Measurements from ENCODE around the gene TTLL12.

The TTLL12 gene

GRCh38 chr22:43186272-43187170, at the start of gene TTLL12:
Gene TTLL12, minus strand, starts transcription at chr22:43187134. Its CDS starts 65 bp downstream, at chr22:43187069.
- peak within 1 kb of the TSS; percentile 60 for H3K9ac ChIP-seq (ENCODE audit: low read depth, low read length)
- H3K9me3 ChIP-seq (ENCODE audit: control insufficient read depth, insufficient read depth, low read length), result no peaks in the 10 kb centered on the region
- H3K4me1 ChIP-seq (ENCODE audit: control insufficient read depth, insufficient read depth, low read length), result no peaks in the 10 kb centered on the region
- H3K4me3 ChIP-seq (ENCODE audit: low read depth, low read length), result peak within 1 kb of the TSS; percentile 85
- peaks cover 16% of the 10 kb centered on the region for H3K36me3 ChIP-seq (ENCODE audit: control insufficient read depth, insufficient read depth, low read length)
- no peaks in the 10 kb centered on the region for H3K27me3 ChIP-seq (ENCODE audit: control insufficient read depth, insufficient read depth, low read length)

- no peaks in the 10 kb centered on the region for H3K36me3 ChIP-seq (ENCODE audit: control insufficient read depth, insufficient read depth, low read length)
- H3K9ac ChIP-seq (ENCODE audit: low read depth, low read length), result no peak overlapping the region
- no peak overlapping the region for H3K4me3 ChIP-seq (ENCODE audit: low read depth, low read length)
- H3K4me1 ChIP-seq (ENCODE audit: control insufficient read depth, insufficient read depth, low read length), result no peaks in the 10 kb centered on the region
- no peaks in the 10 kb centered on the region for H3K9me3 ChIP-seq (ENCODE audit: control insufficient read depth, insufficient read depth, low read length)
- H3K27me3 ChIP-seq (ENCODE audit: control insufficient read depth, insufficient read depth, low read length), result no peaks in the 10 kb centered on the region
These were observed 48.8 kb upstream of the TTLL12 start for GRCh38 chr22:43235445-43236409.

GRCh38 chr22:43234264-43234988, 47.5 kb upstream of the TTLL12 start:
- H3K4me1 ChIP-seq (ENCODE audit: control insufficient read depth, insufficient read depth, low read length), result no peaks in the 10 kb centered on the region
- H3K27me3 ChIP-seq (ENCODE audit: control insufficient read depth, insufficient read depth, low read length), result no peaks in the 10 kb centered on the region
- no peak overlapping the region for H3K4me3 ChIP-seq (ENCODE audit: low read depth, low read length)
- H3K9me3 ChIP-seq (ENCODE audit: control insufficient read depth, insufficient read depth, low read length), result no peaks in the 10 kb centered on the region
- H3K36me3 ChIP-seq (ENCODE audit: control insufficient read depth, insufficient read depth, low read length), result no peaks in the 10 kb centered on the region
- H3K9ac ChIP-seq (ENCODE audit: low read depth, low read length), result no peak overlapping the region

- no peaks in the 10 kb centered on the region for H3K4me1 ChIP-seq (ENCODE audit: control insufficient read depth, insufficient read depth, low read length)
- no peak overlapping the region for H3K4me3 ChIP-seq (ENCODE audit: low read depth, low read length)
- H3K9me3 ChIP-seq (ENCODE audit: control insufficient read depth, insufficient read depth, low read length), result no peaks in the 10 kb centered on the region
- no peaks in the 10 kb centered on the region for H3K36me3 ChIP-seq (ENCODE audit: control insufficient read depth, insufficient read depth, low read length)
- H3K27me3 ChIP-seq (ENCODE audit: control insufficient read depth, insufficient read depth, low read length), result no peaks in the 10 kb centered on the region
- H3K9ac ChIP-seq (ENCODE audit: low read depth, low read length), result no peak overlapping the region
These were observed 46.6 kb upstream of the TTLL12 start for GRCh38 chr22:43233529-43233928.

GRCh38 chr22:43232445-43232844, 45.5 kb upstream of the TTLL12 start:
- no peak overlapping the region for H3K9ac ChIP-seq (ENCODE audit: low read depth, low read length)
- H3K36me3 ChIP-seq (ENCODE audit: control insufficient read depth, insufficient read depth, low read length), result no peaks in the 10 kb centered on the region
- H3K4me1 ChIP-seq (ENCODE audit: control insufficient read depth, insufficient read depth, low read length), result peaks cover under 1% of the 10 kb centered on the region
- no peaks in the 10 kb centered on the region for H3K9me3 ChIP-seq (ENCODE audit: control insufficient read depth, insufficient read depth, low read length)
- H3K27me3 ChIP-seq (ENCODE audit: control insufficient read depth, insufficient read depth, low read length), result no peaks in the 10 kb centered on the region
- H3K4me3 ChIP-seq (ENCODE audit: low read depth, low read length), result no peak overlapping the region

GRCh38 chr22:43231724-43232034, 44.7 kb upstream of the TTLL12 start:
- Histone ChIP-seq H3K9ac (ENCODE audit: low read depth, low read length) (no peak overlapping the region), H3K27me3 (ENCODE audit: control insufficient read depth, insufficient read depth, low read length) (no peaks in the 10 kb centered on the region), H3K9me3 (ENCODE audit: control insufficient read depth, insufficient read depth, low read length) (no peaks in the 10 kb centered on the region), H3K4me1 (ENCODE audit: control insufficient read depth, insufficient read depth, low read length) (peaks cover 7% of the 10 kb centered on the region), H3K4me3 (ENCODE audit: low read depth, low read length) (no peak overlapping the region), H3K36me3 (ENCODE audit: control insufficient read depth, insufficient read depth, low read length) (no peaks in the 10 kb centered on the region)

- Histone ChIP-seq H3K9ac (ENCODE audit: low read depth, low read length) (no peak overlapping the region), H3K4me1 (ENCODE audit: control insufficient read depth, insufficient read depth, low read length) (peaks cover 7% of the 10 kb centered on the region), H3K9me3 (ENCODE audit: control insufficient read depth, insufficient read depth, low read length) (no peaks in the 10 kb centered on the region), H3K27me3 (ENCODE audit: control insufficient read depth, insufficient read depth, low read length) (no peaks in the 10 kb centered on the region), H3K36me3 (ENCODE audit: control insufficient read depth, insufficient read depth, low read length) (no peaks in the 10 kb centered on the region), H3K4me3 (ENCODE audit: low read depth, low read length) (peak overlapping the region; percentile 30)
These were observed 44.2 kb upstream of the TTLL12 start for GRCh38 chr22:43230971-43231723.

- H3K4me1 ChIP-seq (ENCODE audit: control insufficient read depth, insufficient read depth, low read length), result peaks cover 10% of the 10 kb centered on the region
- H3K9me3 ChIP-seq (ENCODE audit: control insufficient read depth, insufficient read depth, low read length), result no peaks in the 10 kb centered on the region
- no peaks in the 10 kb centered on the region for H3K36me3 ChIP-seq (ENCODE audit: control insufficient read depth, insufficient read depth, low read length)
- no peak overlapping the region for H3K4me3 ChIP-seq (ENCODE audit: low read depth, low read length)
- no peak overlapping the region for H3K9ac ChIP-seq (ENCODE audit: low read depth, low read length)
- peaks cover 4% of the 10 kb centered on the region for H3K27me3 ChIP-seq (ENCODE audit: control insufficient read depth, insufficient read depth, low read length)
These were observed 43.6 kb upstream of the TTLL12 start for GRCh38 chr22:43230571-43230970.

- Histone ChIP-seq H3K4me1 (ENCODE audit: control insufficient read depth, insufficient read depth, low read length) (peaks cover 10% of the 10 kb centered on the region), H3K36me3 (ENCODE audit: control insufficient read depth, insufficient read depth, low read length) (no peaks in the 10 kb centered on the region), H3K4me3 (ENCODE audit: low read depth, low read length) (no peak overlapping the region), H3K9me3 (ENCODE audit: control insufficient read depth, insufficient read depth, low read length) (no peaks in the 10 kb centered on the region), H3K9ac (ENCODE audit: low read depth, low read length) (no peak overlapping the region), H3K27me3 (ENCODE audit: control insufficient read depth, insufficient read depth, low read length) (peaks cover 5% of the 10 kb centered on the region)
These were observed 41.9 kb upstream of the TTLL12 start for GRCh38 chr22:43228863-43229262.

GRCh38 chr22:43228330-43228729, 41.4 kb upstream of the TTLL12 start:
- Histone ChIP-seq H3K27me3 (ENCODE audit: control insufficient read depth, insufficient read depth, low read length) (peaks cover 5% of the 10 kb centered on the region), H3K36me3 (ENCODE audit: control insufficient read depth, insufficient read depth, low read length) (no peaks in the 10 kb centered on the region), H3K4me3 (ENCODE audit: low read depth, low read length) (no peak overlapping the region), H3K9me3 (ENCODE audit: control insufficient read depth, insufficient read depth, low read length) (no peaks in the 10 kb centered on the region), H3K4me1 (ENCODE audit: control insufficient read depth, insufficient read depth, low read length) (peaks cover 10% of the 10 kb centered on the region), H3K9ac (ENCODE audit: low read depth, low read length) (no peak overlapping the region)

- Histone ChIP-seq H3K4me1 (ENCODE audit: control insufficient read depth, insufficient read depth, low read length) (peaks cover 10% of the 10 kb centered on the region), H3K9me3 (ENCODE audit: control insufficient read depth, insufficient read depth, low read length) (no peaks in the 10 kb centered on the region), H3K4me3 (ENCODE audit: low read depth, low read length) (no peak overlapping the region), H3K9ac (ENCODE audit: low read depth, low read length) (no peak overlapping the region), H3K27me3 (ENCODE audit: control insufficient read depth, insufficient read depth, low read length) (peaks cover 5% of the 10 kb centered on the region), H3K36me3 (ENCODE audit: control insufficient read depth, insufficient read depth, low read length) (no peaks in the 10 kb centered on the region)
These were observed 40.3 kb upstream of the TTLL12 start for GRCh38 chr22:43227239-43227630.
